HCT116 (cell line): ENCODE results near the gene ASF1A. TPM values are rescaled to one million over a fixed set of nuclear protein-coding genes. Genes with fewer than 3 reads are reported as not detected.

Experiments used
- ATAC-seq: fragments of 200-7000 bp; cut with Tn5 transposase; 2 replicates; pipeline ENCODE4 v1.9.1; 2020; ENCODE audit warnings: mild to moderate bottlenecking, moderate library complexity
- BruUV-seq: library from RNA; stranded (reverse); fragments of 400-500 nt; replicated peaks from 2 replicates; lab custom pipeline; 2021; lab: Mats Ljungman, UMichigan
- CTCF ChIA-PET: fragments of 300-600 bp; sonication (Branson Sonifier 250); formaldehyde crosslinking; loops from one replicate; lab custom pipeline; 2021; ENCODE audit warnings: antibody characterized with exemption; lab: Charles Lee
- POLR2A ChIA-PET: fragments of 300-600, 350-600 bp; sonication (Branson Sonifier 250); formaldehyde crosslinking; loops from one replicate; lab custom pipeline; 2021; ENCODE audit warnings: antibody characterized with exemption; lab: Charles Lee
- RAD21 ChIA-PET, 2 experiments: fragments of 300-600 bp; sonication (Branson Sonifier 250); formaldehyde crosslinking; loops; one replicate each; lab custom pipeline; 2023; ENCODE audit warnings: low total read pairs in 2 of 2; ENCODE audit not compliant: uncharacterized antibody in 2 of 2, unreplicated experiment in 2 of 2, low non-redundant PET in 1 of 2; lab: Charles Lee
- DNase-seq: peaks from one replicate; pipeline ENCODE4 v3.0.0-alpha.2; 2010; ENCODE audit warnings: low read depth, low spot score
- H2AFZ ChIP-seq: fragments of 200-600 bp; shearing (Covaris generic), sonication (generic); 2 replicates; pipeline ENCODE4 v1.6.1; 2017; ENCODE audit warnings: low read depth, mixed run types, mixed read lengths, antibody characterized with exemption, low read length; ENCODE audit not compliant: poor library complexity, severe bottlenecking
- H3K27ac ChIP-seq: 2 replicates; pipeline ENCODE4 v1.5.1; 2012; ENCODE audit warnings: low read depth, low read length
- H3K27me3 ChIP-seq: fragments of 200-600 bp; sonication (generic); 2 replicates; pipeline ENCODE4 v1.6.1; 2016; ENCODE audit warnings: mixed run types, low read length, mixed read lengths; ENCODE audit not compliant: insufficient read depth
- H3K36me3 ChIP-seq, 2 experiments: fragments of 200-500 bp in 1 of 2; fragments of 200-600 bp in 1 of 2; sonication (Bioruptor generic) in 1 of 2; sonication (generic) in 1 of 2; 2 replicates each; pipeline versions ENCODE4 v1.5.1 to v1.6.1; 2014 to 2016; ENCODE audit warnings: low read length in 2 of 2, inconsistent platforms in 1 of 2, mixed read lengths in 1 of 2, mixed run types in 1 of 2; ENCODE audit not compliant: insufficient read depth in 2 of 2, control insufficient read depth in 1 of 2
- H3K4me1 ChIP-seq, 2 experiments: fragments of 200-600 bp in 1 of 2; sonication (generic) in 1 of 2; 2 replicates each; pipeline versions ENCODE4 v1.5.1 to v1.6.1; 2012 to 2017; ENCODE audit warnings: low read length in 2 of 2, inconsistent platforms in 1 of 2, mild to moderate bottlenecking in 1 of 2, mixed read lengths in 1 of 2, mixed run types in 1 of 2, moderate library complexity in 1 of 2; ENCODE audit not compliant: insufficient read depth in 2 of 2, control insufficient read depth in 1 of 2
- H3K4me2 ChIP-seq: fragments of 200-600 bp; sonication (generic); 2 replicates; pipeline ENCODE4 v1.6.1; 2017; ENCODE audit warnings: mixed run types, low read length, mixed read lengths
- H3K4me3 ChIP-seq, 2 experiments: fragments of 200-600 bp in 1 of 2; sonication (generic) in 1 of 2; replicated peaks in 1 of 2; 2 replicates each; pipeline ENCODE4 v1.5.1; 2011 to 2016; ENCODE audit warnings: low read length in 2 of 2, control low read depth in 1 of 2, low read depth in 1 of 2, mild to moderate bottlenecking in 1 of 2, mixed read lengths in 1 of 2, mixed run types in 1 of 2
- H3K79me2 ChIP-seq: fragments of 200-600 bp; sonication (generic); 2 replicates; pipeline ENCODE4 v1.6.1; 2017; ENCODE audit warnings: mild to moderate bottlenecking, mixed run types, low read length, moderate library complexity, mixed read lengths; ENCODE audit not compliant: insufficient read depth
- H3K9ac ChIP-seq: fragments of 200-600 bp; sonication (generic); 2 replicates; pipeline ENCODE4 v1.6.1; 2016; ENCODE audit warnings: low read length, mixed read lengths
- H3K9me2 ChIP-seq: fragments of 200-600 bp; sonication (generic), shearing (Covaris generic); 2 replicates; pipeline ENCODE4 v1.6.1; 2017; ENCODE audit warnings: mixed run types, mild to moderate bottlenecking, moderate library complexity; ENCODE audit not compliant: insufficient read depth
- H3K9me3 ChIP-seq, 2 experiments: fragments of 200-500 bp in 1 of 2; fragments of 200-600 bp in 1 of 2; sonication (Bioruptor generic) in 1 of 2; sonication (generic) in 1 of 2; 2 replicates each; pipeline ENCODE4 v1.6.1; 2014 to 2017; ENCODE audit warnings: low read length in 2 of 2, mixed read lengths in 2 of 2, inconsistent platforms in 1 of 2, low read depth in 1 of 2, mild to moderate bottlenecking in 1 of 2, mixed run types in 1 of 2, moderate library complexity in 1 of 2; ENCODE audit not compliant: control insufficient read depth in 1 of 2, insufficient read depth in 1 of 2
- H4K20me1 ChIP-seq: fragments of 200-600 bp; sonication (generic), shearing (Covaris generic); 2 replicates; pipeline ENCODE4 v1.6.1; 2017; ENCODE audit warnings: mixed run types, mild to moderate bottlenecking, moderate library complexity; ENCODE audit not compliant: insufficient read depth
- CBX3 ChIP-seq: IDR thresholded peaks from 2 replicates; pipeline ENCODE4 v1.6.1; 2012; ENCODE audit warnings: low read depth
- EZH2phosphoT487 ChIP-seq: fragments of 200-600 bp; IDR thresholded peaks from 2 replicates; pipeline ENCODE4 v1.6.1; 2018; ENCODE audit warnings: antibody characterized with exemption, borderline replicate concordance
- POLR2A ChIP-seq: IDR thresholded peaks from 2 replicates; pipeline ENCODE4 v1.7.0; 2011; ENCODE audit warnings: borderline replicate concordance; ENCODE audit not compliant: insufficient read depth, insufficient read length; ENCODE audit errors: extremely low read depth
- SRF ChIP-seq: IDR thresholded peaks from 2 replicates; pipeline ENCODE4 v1.6.1; 2012; ENCODE audit warnings: low read depth
- intact Hi-C: fragments of 100-400 bp; cut with micrococcal nuclease; formaldehyde crosslinking; loops from 2 replicates; pipeline ENCODE4 v1.10.0; 2022
- total RNA-seq: library from RNA; stranded (reverse); gene quantifications from one replicate; pipeline ENCODE4 v1.2.1, GENCODE V29; 2021; ENCODE audit not compliant: unreplicated experiment
- TF ChIP-seq, protein P1 (sequence below), 3 experiments: fragments of 200-600 bp in 1 of 3; sonication (generic) in 1 of 3; IDR thresholded peaks in 2 of 3; conservative IDR thresholded peaks in 1 of 3; 2 replicates each; pipeline ENCODE4 v1.5.1; 2012 to 2017; ENCODE audit warnings: low read depth in 2 of 3, low read length in 2 of 3, antibody characterized with exemption in 1 of 3, borderline replicate concordance in 1 of 3, control low read depth in 1 of 3, mild to moderate bottlenecking in 1 of 3, mixed read lengths in 1 of 3, mixed run types in 1 of 3, moderate library complexity in 1 of 3; ENCODE audit not compliant: insufficient read depth in 1 of 3
- TF ChIP-seq, protein P2 (sequence below): IDR thresholded peaks from 2 replicates; pipeline ENCODE4 v1.6.1; 2011; ENCODE audit warnings: mild to moderate bottlenecking, low read length, moderate library complexity; ENCODE audit not compliant: insufficient replicate concordance; ENCODE audit errors: extremely low read depth

Gene ASF1A
- total RNA-seq, 1 experiment from 2014 or later: 23.3 TPM

DNA sequence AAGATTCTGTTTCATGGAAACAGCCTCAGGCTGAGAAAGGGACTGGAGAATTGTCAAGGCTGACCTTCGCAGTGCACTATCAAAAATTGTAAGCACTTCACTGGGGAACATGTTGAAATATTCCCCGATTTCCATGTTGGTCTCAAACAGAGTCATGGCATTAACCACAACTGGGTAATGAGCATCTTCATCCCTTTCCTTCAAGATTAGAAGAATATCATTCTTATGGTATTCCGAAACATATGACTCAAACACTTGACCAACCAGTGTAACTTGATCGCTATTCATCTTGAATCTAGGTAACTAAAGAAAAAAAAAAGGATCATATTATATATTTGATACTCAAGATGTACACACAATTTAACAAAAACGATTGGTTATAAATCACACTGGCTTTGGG lies 37.5 kb downstream of the ASF1A start:
- no TSS peak for BruUV-seq
- no peak for ATAC-seq
- no peak for TF ChIP-seq SRF
- TF ChIP-seq, all 23 proteins: peak for 0
- no peak overlapping the region for H3K4me2 ChIP-seq
- H3K4me3 ChIP-seq: no peak overlapping the region
- H3K27me3 ChIP-seq: no peaks in the 10 kb centered on the region
- RAD21 ChIA-PET: no interaction called here
- peaks cover 4 to 12% of the 10 kb centered on the region in 2 experiments; a peak in 3 of 4 replicates for H3K4me1 ChIP-seq
- no peak overlapping the region for H2AFZ ChIP-seq
- no peak for DNase-seq
- H3K9me3 ChIP-seq: no peaks in the 10 kb centered on the region
- H3K36me3 ChIP-seq: peaks cover 0 to 12% of the 10 kb centered on the region in 2 experiments; a peak in 2 of 4 replicates
- no peaks in the 10 kb centered on the region for H4K20me1 ChIP-seq
- CTCF ChIA-PET: interaction anchor here (1.1 kb wide), 1 partner anchor 35 kb away, joined by 3 read pairs; no protein-coding TSS in a partner anchor
- peaks cover 18% of the 10 kb centered on the region for H3K79me2 ChIP-seq
- intact Hi-C loops: no loop called here
- no peak overlapping the region for H3K27ac ChIP-seq
- H3K9me2 ChIP-seq: no peaks in the 10 kb centered on the region
- no peak overlapping the region for H3K9ac ChIP-seq
- POLR2A ChIA-PET: no interaction called here

DNA sequence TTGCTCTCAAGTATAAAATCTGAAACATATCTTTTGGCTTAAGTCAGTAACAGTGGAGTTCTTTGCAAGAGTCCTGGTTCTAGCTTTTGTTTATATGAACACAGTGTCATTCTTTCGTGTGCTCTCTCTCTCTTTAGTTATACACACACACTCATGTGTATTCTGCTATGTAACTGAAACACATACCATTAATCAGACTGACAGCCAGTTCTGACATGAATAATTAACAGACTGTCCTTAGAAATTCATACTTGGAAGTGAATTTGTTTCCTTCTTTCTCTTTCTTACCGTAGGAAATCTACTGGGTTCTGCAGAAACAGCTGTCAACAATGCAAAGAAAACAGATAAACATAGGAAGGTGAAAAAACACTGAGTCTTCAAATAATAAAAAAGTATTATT lies 38.5 kb downstream of the ASF1A start:
- no peak for ATAC-seq
- Histone ChIP-seq H3K9me2 (no peaks in the 10 kb centered on the region), H3K4me1 (peaks cover 4 to 12% of the 10 kb centered on the region in 2 experiments; a peak in 3 of 4 replicates), H3K9me3 (no peaks in the 10 kb centered on the region), H3K4me3 (no peak overlapping the region), H3K9ac (no peak overlapping the region), H4K20me1 (no peaks in the 10 kb centered on the region), H3K36me3 (peaks cover 0 to 9% of the 10 kb centered on the region in 2 experiments; a peak in 2 of 4 replicates), H3K27me3 (no peaks in the 10 kb centered on the region), H3K4me2 (no peak overlapping the region), H3K79me2 (peaks cover 18% of the 10 kb centered on the region), H3K27ac (no peak overlapping the region), H2AFZ (no peak overlapping the region)
- ChIA-PET CTCF (no interaction called here), POLR2A (no interaction called here), RAD21 (no interaction called here)
- intact Hi-C loops: no loop called here
- TF ChIP-seq POLR2A (no peak), CBX3 (no peak), SRF (no peak), EZH2phosphoT487 (no peak)
- TF ChIP-seq, protein P1, sequence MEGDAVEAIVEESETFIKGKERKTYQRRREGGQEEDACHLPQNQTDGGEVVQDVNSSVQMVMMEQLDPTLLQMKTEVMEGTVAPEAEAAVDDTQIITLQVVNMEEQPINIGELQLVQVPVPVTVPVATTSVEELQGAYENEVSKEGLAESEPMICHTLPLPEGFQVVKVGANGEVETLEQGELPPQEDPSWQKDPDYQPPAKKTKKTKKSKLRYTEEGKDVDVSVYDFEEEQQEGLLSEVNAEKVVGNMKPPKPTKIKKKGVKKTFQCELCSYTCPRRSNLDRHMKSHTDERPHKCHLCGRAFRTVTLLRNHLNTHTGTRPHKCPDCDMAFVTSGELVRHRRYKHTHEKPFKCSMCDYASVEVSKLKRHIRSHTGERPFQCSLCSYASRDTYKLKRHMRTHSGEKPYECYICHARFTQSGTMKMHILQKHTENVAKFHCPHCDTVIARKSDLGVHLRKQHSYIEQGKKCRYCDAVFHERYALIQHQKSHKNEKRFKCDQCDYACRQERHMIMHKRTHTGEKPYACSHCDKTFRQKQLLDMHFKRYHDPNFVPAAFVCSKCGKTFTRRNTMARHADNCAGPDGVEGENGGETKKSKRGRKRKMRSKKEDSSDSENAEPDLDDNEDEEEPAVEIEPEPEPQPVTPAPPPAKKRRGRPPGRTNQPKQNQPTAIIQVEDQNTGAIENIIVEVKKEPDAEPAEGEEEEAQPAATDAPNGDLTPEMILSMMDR (IDR thresholded peaks at IDR 0.05 in 2 of 3, conservative IDR thresholded peaks at IDR 0.05 in 1 of 3; ENCODE audit: borderline replicate concordance in 1 of 3, insufficient read depth in 1 of 3, low read depth in 2 of 3, low read length in 2 of 3): no peak
- TF ChIP-seq, protein P2, sequence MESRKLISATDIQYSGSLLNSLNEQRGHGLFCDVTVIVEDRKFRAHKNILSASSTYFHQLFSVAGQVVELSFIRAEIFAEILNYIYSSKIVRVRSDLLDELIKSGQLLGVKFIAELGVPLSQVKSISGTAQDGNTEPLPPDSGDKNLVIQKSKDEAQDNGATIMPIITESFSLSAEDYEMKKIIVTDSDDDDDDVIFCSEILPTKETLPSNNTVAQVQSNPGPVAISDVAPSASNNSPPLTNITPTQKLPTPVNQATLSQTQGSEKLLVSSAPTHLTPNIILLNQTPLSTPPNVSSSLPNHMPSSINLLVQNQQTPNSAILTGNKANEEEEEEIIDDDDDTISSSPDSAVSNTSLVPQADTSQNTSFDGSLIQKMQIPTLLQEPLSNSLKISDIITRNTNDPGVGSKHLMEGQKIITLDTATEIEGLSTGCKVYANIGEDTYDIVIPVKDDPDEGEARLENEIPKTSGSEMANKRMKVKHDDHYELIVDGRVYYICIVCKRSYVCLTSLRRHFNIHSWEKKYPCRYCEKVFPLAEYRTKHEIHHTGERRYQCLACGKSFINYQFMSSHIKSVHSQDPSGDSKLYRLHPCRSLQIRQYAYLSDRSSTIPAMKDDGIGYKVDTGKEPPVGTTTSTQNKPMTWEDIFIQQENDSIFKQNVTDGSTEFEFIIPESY: no peak
- no TSS peak for BruUV-seq
- no peak for DNase-seq
